ENCODE data around the gene CEP170B.
"Not testable (repeated sequence)": the region's sequence is repeated elsewhere in the genome, so short reads cannot be mapped to it uniquely, and the experiment has no call there.

Gene CEP170B

DNA sequence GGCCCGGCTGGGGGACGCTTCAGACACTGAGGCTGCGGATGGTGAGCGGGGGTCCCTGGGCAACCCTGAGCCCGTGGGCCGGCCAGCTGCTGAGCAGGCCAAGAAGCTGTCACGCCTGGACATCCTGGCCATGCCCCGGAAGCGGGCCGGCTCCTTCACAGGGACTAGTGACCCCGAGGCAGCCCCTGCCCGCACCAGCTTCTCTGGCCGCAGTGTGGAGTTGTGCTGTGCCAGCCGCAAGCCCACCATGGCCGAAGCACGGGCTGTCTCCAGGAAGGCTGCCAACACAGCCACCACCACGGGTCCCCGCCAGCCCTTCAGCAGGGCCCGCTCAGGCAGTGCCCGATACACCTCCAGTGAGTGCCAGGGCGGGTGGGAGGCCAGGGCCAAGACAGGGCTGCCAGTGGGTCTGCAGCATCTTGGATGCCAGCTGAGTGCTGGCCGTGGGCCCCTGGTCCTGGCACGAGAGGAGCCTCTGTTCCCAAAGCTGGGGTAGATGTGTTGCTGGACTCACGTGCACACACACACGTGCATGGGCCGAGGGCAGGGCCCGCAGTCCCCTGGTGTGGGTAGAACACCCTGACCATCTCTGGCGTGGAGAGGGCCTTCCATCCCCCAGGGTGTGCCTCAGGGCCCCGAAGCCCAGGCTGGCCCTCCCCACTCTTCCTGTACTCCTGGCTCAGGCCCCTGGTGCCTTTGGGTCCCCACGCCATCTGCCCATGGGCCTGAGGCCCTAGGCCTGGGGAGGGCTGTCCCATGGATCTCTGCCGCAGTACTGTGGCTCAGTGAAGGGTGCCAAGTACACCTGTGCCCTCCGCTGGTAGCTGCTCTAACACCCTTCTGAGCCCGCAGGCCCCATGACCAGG lies 22.8 kb downstream of the CEP170B start:
- peaks cover 24% of the 10 kb centered on the region for H3K4me1 ChIP-seq
- no peak overlapping the region for H3K9ac ChIP-seq
- peaks cover 6% of the 10 kb centered on the region; the same call in 1 of the 2 replicates for H3K27me3 ChIP-seq
- H3K27ac ChIP-seq: no peak overlapping the region
- H3K9me3 ChIP-seq: no peaks in the 10 kb centered on the region
- no peak for TF ChIP-seq Cebpa-rat (IDR thresholded peaks at IDR 0.05)
- H3K36me3 ChIP-seq: peaks cover 8% of the 10 kb centered on the region; the same call in 1 of the 2 replicates
- H4K20me1 ChIP-seq: no peaks in the 10 kb centered on the region
- H3K4me2 ChIP-seq: no peak overlapping the region
- H3K4me3 ChIP-seq: no peak overlapping the region

GRCh38 chr14:104888489-104889374 lies 23.7 kb downstream of the CEP170B start:
- H3K4me3 ChIP-seq: no peak overlapping the region
- H3K9ac ChIP-seq: no peak overlapping the region
- no peak overlapping the region for H3K27ac ChIP-seq
- H3K36me3 ChIP-seq: peaks cover 8% of the 10 kb centered on the region; the same call in 1 of the 2 replicates
- H4K20me1 ChIP-seq: no peaks in the 10 kb centered on the region
- H3K4me1 ChIP-seq: peaks cover 24% of the 10 kb centered on the region
- H3K9me3 ChIP-seq: no peaks in the 10 kb centered on the region
- H3K27me3 ChIP-seq: peaks cover 6% of the 10 kb centered on the region; the same call in 1 of the 2 replicates
- no peak for TF ChIP-seq Cebpa-rat (IDR thresholded peaks at IDR 0.05)
- no peak overlapping the region for H3K4me2 ChIP-seq

DNA sequence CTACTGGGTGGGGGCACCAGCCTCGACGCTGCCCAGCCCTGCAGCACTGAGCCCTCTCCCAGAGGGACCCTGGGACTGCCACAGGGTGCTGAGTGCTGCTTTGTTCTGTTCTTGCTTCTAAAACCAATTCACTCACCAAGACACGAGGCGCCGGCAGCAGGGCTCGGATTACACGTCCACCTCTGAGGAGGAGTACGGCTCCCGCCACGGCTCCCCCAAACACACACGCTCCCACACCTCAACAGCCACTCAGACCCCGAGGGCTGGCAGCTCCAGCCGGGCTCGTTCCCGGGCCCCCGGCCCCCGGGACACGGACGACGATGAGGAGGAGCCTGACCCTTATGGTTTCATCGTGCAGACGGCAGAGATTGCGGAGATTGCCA lies 24.3 kb downstream of the CEP170B start:
- Histone ChIP-seq H3K27me3 (peaks cover 6% of the 10 kb centered on the region; the same call in 1 of the 2 replicates), H3K9ac (no peak overlapping the region), H3K4me2 (no peak overlapping the region), H4K20me1 (no peaks in the 10 kb centered on the region), H3K27ac (no peak overlapping the region), H3K4me3 (no peak overlapping the region), H3K36me3 (peaks cover 8% of the 10 kb centered on the region; the same call in 1 of the 2 replicates), H3K4me1 (peaks cover 30% of the 10 kb centered on the region), H3K9me3 (no peaks in the 10 kb centered on the region)
- TF ChIP-seq Cebpa-rat (IDR thresholded peaks at IDR 0.05): no peak

GRCh38 chr14:104890292-104890691 lies 25.2 kb downstream of the CEP170B start:
- not testable (repeated sequence) for H3K27ac ChIP-seq, H4K20me1 ChIP-seq, H3K9me3 ChIP-seq, H3K27me3 ChIP-seq, H3K4me2 ChIP-seq, H3K36me3 ChIP-seq, H3K9ac ChIP-seq, H3K4me3 ChIP-seq
- peaks cover 35% of the 10 kb centered on the region for H3K4me1 ChIP-seq

DNA sequence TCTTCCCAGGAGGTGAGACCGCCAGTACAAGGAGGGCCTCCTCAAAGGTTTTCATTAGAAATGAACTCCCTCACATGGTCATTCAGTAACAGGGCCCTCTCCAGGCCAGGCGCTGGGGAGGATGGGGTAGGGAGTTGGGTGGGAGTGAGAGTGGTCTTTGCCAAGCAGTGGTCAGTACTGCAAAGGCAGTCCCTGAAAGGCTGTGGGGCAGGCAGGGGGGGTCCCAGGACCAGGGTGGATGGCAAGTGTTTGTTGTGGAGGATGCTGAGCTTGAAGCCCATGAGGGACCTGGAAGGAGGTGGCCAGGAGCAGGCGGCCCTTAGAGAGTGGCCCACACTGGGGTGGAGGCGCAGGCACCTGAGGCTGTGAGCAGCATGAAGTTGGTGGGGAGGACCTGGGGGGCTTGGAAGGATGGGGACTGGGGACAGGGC lies 26.1 kb downstream of the CEP170B start:
- H3K9ac ChIP-seq: no peak overlapping the region
- H3K9me3 ChIP-seq: no peaks in the 10 kb centered on the region
- no peak for TF ChIP-seq Cebpa-rat (IDR thresholded peaks at IDR 0.05)
- no peaks in the 10 kb centered on the region for H3K27me3 ChIP-seq
- H3K27ac ChIP-seq: no peak overlapping the region
- H3K4me3 ChIP-seq: no peak overlapping the region
- H3K4me2 ChIP-seq: no peak overlapping the region
- peaks cover 8% of the 10 kb centered on the region; the same call in 1 of the 2 replicates for H3K36me3 ChIP-seq
- H3K4me1 ChIP-seq: peaks cover 43% of the 10 kb centered on the region
- H4K20me1 ChIP-seq: no peaks in the 10 kb centered on the region

DNA sequence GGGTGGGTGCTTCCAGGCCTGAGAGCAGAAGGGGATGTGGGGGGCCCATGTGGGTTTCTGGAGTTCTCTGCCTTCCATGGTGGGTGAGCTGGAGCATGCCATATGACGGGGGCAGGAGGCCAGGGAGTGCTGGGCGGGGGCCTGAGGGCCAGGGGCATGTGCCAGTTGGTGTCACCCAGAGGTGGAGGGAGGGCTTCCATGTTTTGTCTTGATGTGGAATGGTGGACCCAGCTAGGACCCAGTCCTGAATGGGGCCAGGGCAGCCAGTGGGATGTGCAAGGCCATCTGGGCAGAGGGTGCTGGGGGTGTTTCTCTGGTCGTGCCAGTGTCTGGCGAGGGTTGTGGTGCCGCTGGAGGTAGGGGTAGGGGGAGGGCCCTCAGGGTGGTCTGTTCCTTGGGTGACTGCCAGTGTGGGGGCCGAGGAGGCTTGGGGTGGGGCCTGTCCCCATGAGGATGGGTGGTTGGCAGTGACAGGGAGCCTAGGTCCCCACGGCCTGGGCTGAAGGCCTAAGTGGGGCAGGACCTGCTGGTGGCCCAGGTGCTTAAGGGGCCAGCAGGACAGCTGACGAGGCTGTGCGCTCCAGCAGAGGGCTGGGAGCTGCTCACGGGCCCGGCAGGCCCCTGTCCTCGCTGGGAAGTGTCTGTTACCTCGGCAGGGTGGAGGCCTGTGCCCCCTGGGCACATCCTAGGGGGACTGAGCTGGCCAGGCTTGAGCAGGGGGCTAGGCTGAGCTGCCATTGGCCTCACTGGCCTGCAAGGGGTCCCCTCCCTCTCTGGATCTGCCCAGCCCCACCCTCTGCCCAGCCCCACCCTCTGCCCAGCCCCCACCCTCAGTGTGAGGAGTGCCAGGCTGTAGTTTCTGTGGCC lies 26.8 kb downstream of the CEP170B start:
- Histone ChIP-seq H3K9ac (no peak overlapping the region), H4K20me1 (no peaks in the 10 kb centered on the region), H3K4me1 (peaks cover 48% of the 10 kb centered on the region), H3K27ac (no peak overlapping the region), H3K4me3 (no peak overlapping the region), H3K27me3 (no peaks in the 10 kb centered on the region), H3K9me3 (no peaks in the 10 kb centered on the region), H3K4me2 (no peak overlapping the region; the same call in 1 of the 2 replicates), H3K36me3 (peaks cover 7% of the 10 kb centered on the region; the same call in 1 of the 2 replicates)
- TF ChIP-seq Cebpa-rat (IDR thresholded peaks at IDR 0.05): no peak

DNA sequence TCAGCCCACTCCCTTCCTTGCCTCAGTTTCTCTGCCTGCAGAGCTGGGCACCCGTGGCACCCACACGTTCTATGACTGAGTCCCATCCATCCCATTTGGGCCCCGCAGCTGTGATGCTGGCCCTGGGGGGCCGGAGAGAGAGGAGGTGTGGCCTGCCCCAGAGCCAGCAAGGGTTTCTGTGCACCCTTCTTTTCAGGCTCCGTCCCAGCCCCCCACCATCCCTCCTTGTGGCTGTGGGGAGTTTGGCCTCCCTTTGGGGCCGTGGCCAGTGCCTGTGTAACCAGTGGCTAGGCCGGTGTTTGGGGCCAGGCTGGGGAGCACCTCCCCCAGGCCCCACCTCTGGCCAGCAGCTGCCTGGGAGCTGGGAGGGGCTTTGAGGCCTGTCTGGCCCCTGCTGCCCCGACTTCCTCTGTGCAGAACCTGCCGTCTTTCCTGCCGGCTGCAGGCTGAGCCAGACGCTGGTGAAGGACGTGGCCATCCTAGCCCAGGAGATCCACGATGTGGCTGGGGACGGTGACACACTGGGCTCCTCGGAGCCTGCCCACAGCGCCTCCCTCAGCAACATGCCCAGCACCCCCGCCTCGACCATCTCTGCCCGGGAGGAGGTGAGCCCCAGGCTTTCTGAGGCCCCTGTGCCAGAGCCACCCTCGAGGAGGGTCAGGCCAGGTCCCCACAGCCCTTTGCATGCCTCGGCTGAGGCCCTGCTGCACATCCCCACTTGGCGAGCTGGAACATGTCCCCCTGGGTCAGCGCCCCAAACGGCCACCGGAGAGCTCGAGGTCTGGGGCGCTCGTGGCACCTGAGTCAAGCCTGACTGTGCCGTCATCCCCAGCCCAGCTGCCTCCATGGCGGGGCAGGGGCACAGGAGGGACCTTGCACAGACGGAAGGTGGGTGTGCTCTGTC lies 27.7 kb downstream of the CEP170B start:
- no peaks in the 10 kb centered on the region for H3K36me3 ChIP-seq
- no peaks in the 10 kb centered on the region for H3K27me3 ChIP-seq
- no peaks in the 10 kb centered on the region for H4K20me1 ChIP-seq
- peaks cover 54% of the 10 kb centered on the region for H3K4me1 ChIP-seq
- H3K27ac ChIP-seq: no peak overlapping the region
- no peak for TF ChIP-seq Cebpa-rat (IDR thresholded peaks at IDR 0.05)
- H3K4me2 ChIP-seq: peak overlapping the region; percentile 70
- H3K9me3 ChIP-seq: no peaks in the 10 kb centered on the region
- no peak overlapping the region for H3K4me3 ChIP-seq
- no peak overlapping the region for H3K9ac ChIP-seq

GRCh38 chr14:104893435-104894207 lies 28.6 kb downstream of the CEP170B start:
- Histone ChIP-seq H3K4me2 (peak overlapping the region; percentile 70), H3K4me1 (peaks cover 54% of the 10 kb centered on the region), H3K27me3 (no peaks in the 10 kb centered on the region), H3K4me3 (no peak overlapping the region), H3K9me3 (no peaks in the 10 kb centered on the region), H3K9ac (no peak overlapping the region; the same call in 1 of the 2 replicates), H3K27ac (no peak overlapping the region), H3K36me3 (no peaks in the 10 kb centered on the region), H4K20me1 (no peaks in the 10 kb centered on the region)
- no peak for TF ChIP-seq Cebpa-rat (IDR thresholded peaks at IDR 0.05)

Data from BLaER1 (cell line).